H9 (cell line): ENCODE results near the gene PARD3. TPM values are rescaled to one million over a fixed set of nuclear protein-coding genes. Genes with fewer than 3 reads are reported as not detected.

Source experiments
- DNase-seq: peaks from one replicate; pipeline ENCODE4 v3.0.0-alpha.2; 2017
- H2AFZ ChIP-seq: one replicate; pipeline ENCODE4 v1.6.1; 2013; ENCODE audit warnings: mild to moderate bottlenecking, low read length, control low read depth, moderate library complexity
- H2AK5ac ChIP-seq: 2 replicates; pipeline ENCODE4 v1.6.1; 2013; ENCODE audit warnings: low read length, control low read depth, mixed read lengths; ENCODE audit not compliant: insufficient read length
- H2BK120ac ChIP-seq: one replicate; pipeline ENCODE4 v1.6.1; 2013; ENCODE audit warnings: low read depth, mild to moderate bottlenecking, low read length, control low read depth, inconsistent platforms; ENCODE audit not compliant: poor library complexity, severe bottlenecking
- H2BK12ac ChIP-seq: 2 replicates; pipeline ENCODE4 v1.6.1; 2013; ENCODE audit warnings: low read length, control low read depth, mixed read lengths, low read depth; ENCODE audit not compliant: insufficient read length
- H2BK15ac ChIP-seq: 2 replicates; pipeline ENCODE4 v1.6.1; 2013; ENCODE audit warnings: low read depth, low read length, control low read depth
- H2BK20ac ChIP-seq: one replicate; pipeline ENCODE4 v1.6.1; 2013; ENCODE audit warnings: low read depth, mild to moderate bottlenecking, low read length, control low read depth, inconsistent platforms; ENCODE audit not compliant: poor library complexity, severe bottlenecking
- H2BK5ac ChIP-seq: 2 replicates; pipeline ENCODE4 v1.6.1; 2013; ENCODE audit warnings: low read length, control low read depth, mixed read lengths; ENCODE audit not compliant: insufficient read length
- H3K14ac ChIP-seq: 2 replicates; pipeline ENCODE4 v1.6.1; 2013; ENCODE audit warnings: low read length, control low read depth; ENCODE audit not compliant: insufficient read depth
- H3K18ac ChIP-seq: 2 replicates; pipeline ENCODE4 v1.6.1; 2013; ENCODE audit warnings: low read depth, mild to moderate bottlenecking, mixed read lengths, low read length, control low read depth; ENCODE audit not compliant: insufficient read length
- H3K23ac ChIP-seq: 2 replicates; pipeline ENCODE4 v1.6.1; 2013; ENCODE audit warnings: low read length, control low read depth, mixed read lengths, low read depth; ENCODE audit not compliant: insufficient read length
- H3K23me2 ChIP-seq: 2 replicates; pipeline ENCODE4 v1.6.1; 2013; ENCODE audit warnings: low read depth, mild to moderate bottlenecking, mixed read lengths, low read length, control low read depth; ENCODE audit not compliant: insufficient read length, poor library complexity, severe bottlenecking
- H3K27ac ChIP-seq: 2 replicates; pipeline ENCODE4 v1.5.1; 2013; ENCODE audit warnings: low read length, control low read depth, mixed read lengths, low read depth; ENCODE audit not compliant: insufficient read length
- H3K27me3 ChIP-seq: 2 replicates; pipeline ENCODE4 v1.6.1; 2013; ENCODE audit warnings: low read length, control low read depth, inconsistent platforms; ENCODE audit not compliant: insufficient read depth
- H3K4ac ChIP-seq: 2 replicates; pipeline ENCODE4 v1.6.1; 2013; ENCODE audit warnings: low read depth, mild to moderate bottlenecking, control low read depth, inconsistent platforms, low read length, moderate library complexity
- H3K4me1 ChIP-seq: 2 replicates; pipeline ENCODE4 v1.6.1; 2013; ENCODE audit warnings: low read length, control low read depth, inconsistent platforms; ENCODE audit not compliant: insufficient read depth
- H3K4me2 ChIP-seq: 2 replicates; pipeline ENCODE4 v1.6.1; 2013; ENCODE audit warnings: low read length, control low read depth, mixed read lengths; ENCODE audit not compliant: insufficient read length, insufficient read depth
- H3K56ac ChIP-seq: 2 replicates; pipeline ENCODE4 v1.6.1; 2013; ENCODE audit warnings: low read depth, mild to moderate bottlenecking, mixed read lengths, low read length, control low read depth; ENCODE audit not compliant: insufficient read length
- H3K79me1 ChIP-seq: 2 replicates; pipeline ENCODE4 v1.6.1; 2013; ENCODE audit warnings: low read depth, mild to moderate bottlenecking, moderate library complexity, low read length, control low read depth, inconsistent platforms; ENCODE audit not compliant: insufficient read depth, poor library complexity, severe bottlenecking
- H3K79me2 ChIP-seq: 2 replicates; pipeline ENCODE4 v1.6.1; 2013; ENCODE audit warnings: low read length, control low read depth, inconsistent platforms; ENCODE audit not compliant: insufficient read depth
- H3K9ac ChIP-seq: 2 replicates; pipeline ENCODE4 v1.6.1; 2013; ENCODE audit warnings: low read length, control low read depth, mixed read lengths; ENCODE audit not compliant: insufficient read length; ENCODE audit errors: extremely low read depth
- H3K9me3 ChIP-seq: one replicate; pipeline ENCODE4 v1.6.1; 2013; ENCODE audit warnings: low read depth, low read length, inconsistent platforms; ENCODE audit not compliant: control insufficient read depth
- H3T11ph ChIP-seq: one replicate; pipeline ENCODE4 v1.6.1; 2013; ENCODE audit warnings: mild to moderate bottlenecking, low read length, control low read depth, inconsistent platforms
- H4K20me1 ChIP-seq: one replicate; pipeline ENCODE4 v1.6.1; 2013; ENCODE audit not compliant: control insufficient read depth, insufficient read length, insufficient read depth
- H4K5ac ChIP-seq: 2 replicates; pipeline ENCODE4 v1.6.1; 2013; ENCODE audit warnings: low read depth, mild to moderate bottlenecking, mixed read lengths, low read length, control low read depth; ENCODE audit not compliant: insufficient read length
- H4K8ac ChIP-seq: replicated peaks from 2 replicates; pipeline ENCODE4 v1.6.1; 2013; ENCODE audit warnings: low read length, control low read depth, mixed read lengths, low read depth; ENCODE audit not compliant: insufficient read length
- H4K91ac ChIP-seq: 2 replicates; pipeline ENCODE4 v1.6.1; 2013; ENCODE audit warnings: low read depth, mild to moderate bottlenecking, moderate library complexity, mixed read lengths, low read length, control low read depth; ENCODE audit not compliant: insufficient read length
- H3K27ac Mint-ChIP-seq, 3 experiments: 2 replicates in 2 of 3; 3 replicates in 1 of 3; pipeline ENCODE4 v1.8.0; 2020 to 2021; ENCODE audit warnings: mixed read lengths in 3 of 3, mild to moderate bottlenecking in 1 of 3, moderate library complexity in 1 of 3
- H3K27me3 Mint-ChIP-seq: 2 replicates; pipeline ENCODE4 v1.8.0; 2021; ENCODE audit warnings: low read depth, mild to moderate bottlenecking, moderate library complexity, mixed read lengths
- H3K36me3 Mint-ChIP-seq, 3 experiments: 2 replicates in 2 of 3; 3 replicates in 1 of 3; pipeline ENCODE4 v1.8.0; 2020 to 2021; ENCODE audit warnings: low read depth in 3 of 3, mixed read lengths in 3 of 3; ENCODE audit not compliant: insufficient read depth in 1 of 3
- H3K4me1 Mint-ChIP-seq, 2 experiments: 2 replicates each; pipeline ENCODE4 v1.8.0; 2020; ENCODE audit warnings: mixed read lengths in 2 of 2
- H3K4me3 Mint-ChIP-seq, 2 experiments: 2 replicates in 1 of 2; 3 replicates in 1 of 2; pipeline ENCODE4 v1.8.0; 2020 to 2021; ENCODE audit warnings: mild to moderate bottlenecking in 2 of 2, mixed read lengths in 2 of 2, moderate library complexity in 1 of 2
- H3K9me3 Mint-ChIP-seq, 2 experiments: 2 replicates in 1 of 2; 3 replicates in 1 of 2; pipeline ENCODE4 v1.8.0; 2020; ENCODE audit warnings: mild to moderate bottlenecking in 2 of 2, mixed read lengths in 2 of 2, moderate library complexity in 1 of 2
- CTCF ChIP-seq: fragments of 200-600 bp; sonication (generic); conservative IDR thresholded peaks from 3 replicates; pipeline ENCODE4 v1.8.0; 2021; ENCODE audit warnings: antibody characterized with exemption, mild to moderate bottlenecking
- WGBS: extraction: QIAGEN DNeasy Blood & Tissue Kit; methylation state at CpG from one replicate; pipeline ENCODE4 v1.1.7; 2013; ENCODE audit warnings: missing lambda C conversion rate, low lambda C conversion rate, mixed read lengths; ENCODE audit not compliant: insufficient read length; ENCODE audit errors: extremely low coverage; 5-methylcytosine and 5-hydroxymethylcytosine counted together
- total RNA-seq: library from RNA; stranded (reverse); gene quantifications from 2 replicates; pipeline ENCODE4 v1.2.1, GENCODE V29; 2021

The PARD3 gene
- total RNA-seq, 1 experiment from 2014 or later: 44.7 TPM

- H3K4ac ChIP-seq: no peak overlapping the region
- no peak overlapping the region for H2BK20ac ChIP-seq
- no peaks in the 10 kb centered on the region for H3K79me1 ChIP-seq
- no peak overlapping the region for H3K9ac ChIP-seq
- H3K79me2 ChIP-seq: no peaks in the 10 kb centered on the region; the same call in 1 of the 2 replicates
- no peak for TF ChIP-seq CTCF
- H3K27ac Mint-ChIP-seq: no peak overlapping the region; a peak in 1 of 7 replicates
- H3K4me3 Mint-ChIP-seq: no peak overlapping the region
- no peak overlapping the region for H2BK120ac ChIP-seq
- no peak overlapping the region for H3K27ac ChIP-seq
- no CpG with 5 or more reads among the region's 7 CpGs for WGBS
- H3K4me1 Mint-ChIP-seq: peaks cover 23 to 26% of the 10 kb centered on the region in 2 experiments
- H2BK12ac ChIP-seq: no peak overlapping the region
- H3K23me2 ChIP-seq: no peaks in the 10 kb centered on the region
- H3K9me3 Mint-ChIP-seq: no peaks in the 10 kb centered on the region
- no peaks in the 10 kb centered on the region for H3K27me3 ChIP-seq
- H3K56ac ChIP-seq: no peak overlapping the region
- H3K4me2 ChIP-seq: no peak overlapping the region
- H3K23ac ChIP-seq: no peak overlapping the region
- H3K36me3 Mint-ChIP-seq: peaks cover 0 to 4% (median 2%) of the 10 kb centered on the region in 3 experiments; a peak in 2 of 7 replicates
- H3K4me1 ChIP-seq: peaks cover 3% of the 10 kb centered on the region; the same call in 1 of the 2 replicates
- no peak overlapping the region for H4K91ac ChIP-seq
- no peaks in the 10 kb centered on the region for H4K20me1 ChIP-seq
- no peak overlapping the region for H2AK5ac ChIP-seq
- H2AFZ ChIP-seq: no peak overlapping the region
- H3K9me3 ChIP-seq: no peaks in the 10 kb centered on the region
- H3K27me3 Mint-ChIP-seq: no peaks in the 10 kb centered on the region
- no peak overlapping the region for H2BK5ac ChIP-seq
- no peak overlapping the region for H3K14ac ChIP-seq
- no peak overlapping the region for H4K8ac ChIP-seq
- no peak overlapping the region for H3K18ac ChIP-seq
- no peak overlapping the region for H2BK15ac ChIP-seq
- DNase-seq: no peak
- no peak overlapping the region for H4K5ac ChIP-seq
- no peak overlapping the region for H3T11ph ChIP-seq
These were observed 274.6 kb downstream of the PARD3 start for GRCh38 chr10:34540492-34540891.
